T-helper 2 cell treated with Interferon-gamma antibody and Interleukin-4, amounts not matched to agents 100 ng/mL and 5 ng/mL, for 36 hours (primary cell): Measurements from ENCODE around the gene ZFAND2A. TPM values are rescaled to one million over a fixed set of nuclear protein-coding genes. Genes with fewer than 3 reads are reported as not detected.
"Not testable (repeated sequence)": the region's sequence is repeated elsewhere in the genome, so short reads cannot be mapped to it uniquely, and the experiment has no call there.

Experiments
- intact Hi-C: fragments of 100-400 bp; cut with micrococcal nuclease; formaldehyde crosslinking; loops from one replicate; pipeline ENCODE4 v1.15.1; 2023
- total RNA-seq: library from RNA; stranded (reverse); gene quantifications from 2 replicates; pipeline ENCODE4 v1.2.3, GENCODE V29; 2022

The ZFAND2A gene
- 20.9 and 21.8 TPM in 2 replicates for total RNA-seq

- intact Hi-C loops, result loop anchor here (1.0 to 2.0 kb wide), 3 partner anchors 9 to 283 kb away; partner anchors contain the start of gene GET4
These were observed at the start of gene ZFAND2A for GRCh38 chr7:1159891-1160669. TSS of gene ZFAND2A (minus strand) at chr7:1160196. CDS start at chr7:1158212, 1,984 bp downstream.

DNA sequence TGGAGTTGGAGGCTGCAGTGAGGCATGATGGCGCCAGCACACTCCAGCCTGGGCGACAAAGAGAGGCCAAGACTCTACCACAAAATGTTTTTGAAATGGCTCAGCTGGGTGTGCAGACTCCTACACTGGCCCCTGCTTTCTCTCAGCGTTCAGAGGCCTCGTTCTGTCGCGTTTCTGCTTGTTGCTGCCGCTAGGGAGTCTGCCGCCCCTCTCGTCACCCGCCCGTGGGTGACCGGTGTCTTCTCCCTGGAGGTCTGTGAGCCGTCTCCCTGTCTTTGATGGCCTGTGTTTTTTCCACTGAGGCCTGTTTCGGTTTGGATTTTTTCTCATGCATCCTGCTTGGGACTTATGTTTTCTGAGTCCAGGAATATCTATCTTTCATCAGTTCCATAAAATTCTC lies 49.1 kb upstream of the ZFAND2A start:
- intact Hi-C loops, result no loop called here

GRCh38 chr7:1205742-1206141 lies 45.7 kb upstream of the ZFAND2A start:
- intact Hi-C loops, result not testable (repeated sequence)

GRCh38 chr7:1204460-1205140 lies 44.6 kb upstream of the ZFAND2A start:
- intact Hi-C loops, result no loop called here

- intact Hi-C loops, result not testable (repeated sequence)
These were observed 42.9 kb upstream of the ZFAND2A start for GRCh38 chr7:1202914-1203313.

DNA sequence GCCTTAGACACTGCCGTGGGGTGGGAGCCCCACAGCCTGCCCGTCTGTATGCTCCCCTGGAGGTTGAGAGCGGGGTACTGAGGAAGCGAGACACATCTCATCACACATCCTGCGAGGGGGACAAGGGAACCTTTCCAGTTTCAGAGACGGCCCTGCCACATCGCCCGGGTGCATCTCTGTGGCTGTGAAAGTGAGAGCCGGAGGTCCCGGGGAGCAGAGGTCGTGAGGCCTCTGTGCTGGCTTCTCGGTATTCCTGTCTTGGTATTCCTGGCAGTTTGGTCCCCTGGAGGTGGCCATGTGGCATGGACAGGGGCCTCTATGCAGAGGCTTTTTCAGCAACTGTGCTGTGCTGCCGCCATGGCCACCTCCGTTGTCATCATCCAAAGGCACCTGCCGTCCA lies 41.9 kb upstream of the ZFAND2A start:
- intact Hi-C loops, result no loop called here

GRCh38 chr7:1200045-1200444 lies 40.0 kb upstream of the ZFAND2A start:
- intact Hi-C loops, result no loop called here

DNA sequence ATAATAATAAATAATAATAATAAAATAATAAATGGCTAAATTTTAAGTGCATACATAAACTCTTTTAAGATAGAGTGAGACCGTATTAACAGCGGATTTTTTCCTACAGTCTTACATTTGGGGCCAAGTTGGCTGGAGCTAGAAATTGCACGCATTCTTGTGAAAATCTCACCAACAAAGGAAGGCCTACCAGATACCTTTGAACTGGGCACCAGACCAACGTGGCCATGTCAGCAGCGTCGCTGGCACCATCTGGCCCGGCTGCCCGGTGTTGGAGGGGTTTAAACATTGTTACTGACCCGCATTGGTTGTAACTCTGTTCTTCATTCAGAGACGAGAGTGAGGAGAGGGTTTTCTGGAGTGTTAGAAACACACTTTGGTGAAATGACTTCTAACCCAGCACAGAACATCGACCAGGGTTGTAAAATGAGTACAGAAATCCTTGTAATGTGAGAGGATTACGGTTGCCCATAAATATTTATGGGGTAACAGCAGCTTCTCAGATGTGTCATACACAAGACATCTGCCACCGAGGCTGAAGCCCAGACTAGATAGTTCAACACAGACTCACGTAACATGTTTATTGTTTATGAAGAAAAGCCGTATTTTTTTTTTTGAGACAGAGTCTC lies 38.1 kb upstream of the ZFAND2A start:
- intact Hi-C loops, result no loop called here

- intact Hi-C loops, result no loop called here
These were observed 37.0 kb upstream of the ZFAND2A start for GRCh38 chr7:1196950-1197349.

GRCh38 chr7:1196441-1196840 lies 36.4 kb upstream of the ZFAND2A start:
- intact Hi-C loops, result not testable (repeated sequence)

DNA sequence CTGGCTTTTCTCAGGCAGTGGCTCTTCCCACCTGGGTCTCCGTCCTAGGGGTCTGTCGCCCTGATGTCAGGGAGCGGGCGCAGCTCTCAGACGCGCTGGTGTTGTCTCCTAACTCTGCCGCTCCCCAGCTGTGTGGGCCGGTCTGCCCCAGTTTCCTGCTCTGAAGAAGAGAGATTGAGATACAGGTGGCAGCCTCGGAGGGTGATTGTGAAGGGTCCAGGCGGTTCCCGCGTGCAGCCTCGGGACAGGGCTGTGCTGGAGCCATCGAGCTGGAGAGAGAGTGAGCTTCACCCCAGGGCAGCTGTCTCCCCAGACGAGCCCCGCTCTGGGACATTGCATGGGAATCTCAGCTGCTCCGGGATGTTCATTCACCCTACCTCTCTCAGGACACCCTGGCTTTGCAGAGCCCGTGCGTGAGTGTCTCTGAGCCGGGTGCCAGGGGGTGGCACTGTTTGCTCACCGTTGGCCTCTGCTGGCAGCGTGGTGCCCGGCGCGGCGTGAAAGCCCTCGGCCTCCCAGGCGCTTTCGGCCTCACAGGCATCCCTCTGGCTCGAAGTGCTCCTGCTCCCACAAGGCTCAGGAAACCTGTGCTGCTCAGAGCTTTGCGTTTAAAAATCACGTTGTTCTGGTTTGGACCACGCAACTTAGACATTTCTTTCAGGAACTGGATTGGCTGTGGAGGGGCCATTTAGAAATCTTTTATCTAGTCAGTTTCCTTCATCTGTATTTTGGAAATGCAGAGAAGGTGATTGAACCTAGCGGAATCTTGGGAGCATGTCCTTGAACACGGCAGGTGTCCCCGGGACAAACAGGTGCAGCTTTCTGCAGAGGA lies 33.8 kb upstream of the ZFAND2A start:
- intact Hi-C loops, result loop anchor here (1.0 to 5.0 kb wide), 2 partner anchors 218 to 238 kb away; no protein-coding TSS in a partner anchor

DNA sequence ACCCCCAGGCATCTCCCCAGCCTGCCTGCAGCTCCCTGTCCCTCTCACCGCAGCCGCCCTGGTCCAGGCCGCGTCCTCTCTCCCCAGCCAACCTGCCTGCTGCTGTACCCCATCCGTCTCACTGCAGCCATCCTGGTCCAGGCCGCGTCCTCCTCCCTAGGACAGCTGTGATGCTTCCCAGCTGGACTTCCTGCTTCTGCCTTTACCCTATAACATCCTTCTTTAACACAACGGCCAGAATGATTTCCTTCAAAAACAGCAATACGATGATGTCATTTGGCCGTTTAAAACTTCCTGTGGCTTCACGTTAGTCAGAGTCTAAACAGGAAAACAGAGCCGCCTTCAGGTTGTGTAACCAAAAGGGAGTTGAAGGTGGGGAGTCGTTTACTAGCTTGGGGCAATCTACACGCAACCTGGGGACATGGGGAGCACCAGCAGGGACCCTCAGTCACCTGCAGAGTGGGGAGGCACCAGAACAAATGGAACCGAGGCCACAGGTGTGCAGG lies 32.2 kb upstream of the ZFAND2A start:
- intact Hi-C loops, result loop anchor here (5.0 kb wide), 1 partner anchor 220 kb away; no protein-coding TSS in a partner anchor

DNA sequence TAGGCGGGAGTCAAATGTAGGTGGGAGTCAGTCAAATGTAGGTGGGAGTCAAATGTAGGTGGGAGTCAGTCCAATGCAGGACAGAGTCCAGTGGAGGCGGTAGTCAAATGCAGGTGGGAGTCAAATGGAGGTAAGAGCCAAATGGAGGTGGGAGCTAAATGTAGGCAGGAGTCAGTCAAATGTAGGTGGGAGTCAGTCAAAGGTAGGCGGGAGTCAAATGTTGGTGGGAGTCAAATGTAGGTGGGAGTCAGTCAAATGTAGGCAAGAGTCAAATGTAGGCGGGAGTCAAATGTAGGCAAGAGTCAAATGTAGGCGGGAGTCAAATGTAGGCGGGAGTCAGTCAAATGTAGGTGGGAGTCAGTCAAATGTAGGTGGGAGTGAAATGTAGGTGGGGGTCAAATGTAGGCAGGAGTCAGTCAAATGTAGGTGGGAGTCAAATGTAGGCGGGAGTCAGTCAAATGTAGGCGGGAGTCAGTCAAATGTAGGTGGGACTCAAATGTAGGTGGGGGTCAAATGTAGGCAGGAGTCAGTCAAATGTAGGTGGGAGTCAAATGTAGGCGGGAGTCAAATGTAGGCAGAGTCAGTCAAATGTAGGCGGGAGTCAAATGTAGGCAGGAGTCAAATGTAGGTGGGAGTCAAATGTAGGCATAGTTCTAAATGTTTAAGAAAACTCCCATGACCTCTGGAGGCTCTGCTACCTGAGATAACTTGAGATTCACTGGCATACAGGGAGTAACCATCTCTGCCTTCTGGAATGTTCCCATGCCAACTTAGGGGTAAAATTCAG lies 30.2 kb upstream of the ZFAND2A start:
- intact Hi-C loops, result loop anchor here (5.0 kb wide), 1 partner anchor 222 kb away; no protein-coding TSS in a partner anchor

DNA sequence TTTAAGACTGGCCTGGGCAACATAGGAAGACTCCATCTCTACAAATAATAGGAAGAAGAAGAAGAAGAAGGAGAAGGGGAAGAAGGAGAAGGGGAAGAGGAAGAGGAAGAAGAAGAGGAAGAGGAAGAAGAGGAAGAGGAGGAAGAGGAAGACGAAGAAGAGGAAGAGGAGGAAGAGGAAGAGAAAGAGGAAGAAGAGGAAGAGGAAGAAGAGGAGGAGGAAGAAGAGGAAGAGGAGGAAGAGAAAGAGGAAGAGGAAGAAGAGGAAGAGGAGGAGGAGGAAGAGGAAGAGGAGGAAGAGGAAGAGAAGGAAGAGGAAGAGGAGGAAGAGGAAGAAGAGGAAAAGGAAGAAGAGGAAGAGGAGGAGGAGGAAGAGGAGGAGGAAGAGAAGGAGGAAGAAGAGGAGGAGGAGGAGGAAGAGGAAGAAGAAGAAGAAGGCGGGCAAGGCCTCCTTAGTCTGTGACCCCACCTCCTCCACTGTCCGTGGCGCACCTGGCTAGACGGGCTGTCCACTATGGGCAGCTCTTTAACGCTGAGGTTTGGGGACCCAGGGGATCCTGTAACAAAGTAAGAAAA lies 28.8 kb upstream of the ZFAND2A start:
- intact Hi-C loops, result no loop called here

DNA sequence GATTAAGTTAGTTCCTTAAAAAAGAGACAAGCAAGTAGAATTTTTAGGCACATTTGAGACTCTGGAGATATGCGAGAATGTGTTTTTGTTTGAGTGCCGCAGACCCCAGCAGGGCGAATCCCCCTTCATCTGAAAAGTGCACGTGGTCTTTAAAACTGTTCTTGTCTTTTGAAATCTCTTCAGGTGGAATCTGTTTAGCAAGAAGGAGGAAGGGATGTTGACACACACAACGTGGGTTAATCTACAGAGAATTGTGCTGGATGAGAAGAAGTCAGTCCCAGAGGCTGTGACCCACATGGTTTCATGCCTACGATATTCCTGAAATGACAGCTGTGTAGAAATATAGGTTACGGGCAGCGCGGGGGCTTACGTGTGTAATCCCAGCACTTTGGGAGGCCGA lies 27.1 kb upstream of the ZFAND2A start:
- intact Hi-C loops, result no loop called here

GRCh38 chr7:1181640-1182039 lies 21.6 kb upstream of the ZFAND2A start:
- intact Hi-C loops, result no loop called here

DNA sequence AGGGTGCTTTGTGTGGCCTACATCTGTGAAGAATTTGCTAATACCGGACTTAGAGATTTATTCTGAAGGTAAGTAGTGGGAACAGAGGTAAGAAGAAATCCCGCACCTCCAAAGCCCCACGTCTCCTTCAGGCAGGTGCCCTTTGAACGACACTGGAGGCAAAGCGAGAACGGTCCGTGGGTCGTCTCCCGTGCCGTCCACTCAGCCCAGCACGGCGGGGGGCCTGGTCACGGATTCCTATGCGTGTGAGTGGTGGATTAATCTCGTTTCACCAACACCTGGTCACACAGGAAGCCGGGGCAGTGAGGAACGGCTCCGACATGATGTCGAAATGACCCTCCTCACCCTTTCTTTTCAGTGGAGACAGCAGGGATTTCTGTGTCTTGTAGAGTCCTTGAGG lies 21.0 kb upstream of the ZFAND2A start:
- intact Hi-C loops, result no loop called here

GRCh38 chr7:1176891-1177373 lies 16.9 kb upstream of the ZFAND2A start:
- intact Hi-C loops, result loop anchor here (1.0 to 2.0 kb wide), 2 partner anchors 90 to 184 kb away; no protein-coding TSS in a partner anchor
